GM19467 (cell line): Measurements from ENCODE around the gene TMEM117.
"Not testable (repeated sequence)": the region's sequence is repeated elsewhere in the genome, so short reads cannot be mapped to it uniquely, and the experiment has no call there.

Experiments used
- ATAC-seq: cut with Tn5 transposase; IDR thresholded peaks from one replicate; pipeline ENCODE4 v1.9.1; 2021; ENCODE audit warnings: mild to moderate bottlenecking, moderate library complexity; ENCODE audit not compliant: unreplicated experiment

The TMEM117 gene

DNA sequence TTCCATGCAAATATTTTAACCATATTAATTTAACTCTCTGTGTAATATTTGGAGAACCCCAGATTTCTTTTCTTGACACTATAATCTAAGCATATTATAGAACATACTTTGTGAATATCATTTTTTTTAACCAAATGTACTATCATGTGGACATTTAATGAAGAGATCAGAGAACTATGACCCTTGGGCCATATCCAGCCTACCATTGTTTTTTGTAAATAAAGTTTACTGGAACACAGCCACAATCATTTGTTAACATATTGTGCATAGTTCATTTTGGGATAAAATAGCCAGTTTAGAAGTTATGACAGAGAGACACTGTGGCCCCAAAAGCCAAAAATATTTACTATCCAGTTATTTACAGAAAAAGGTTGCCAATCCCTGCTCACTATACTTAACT, 338.2 kb downstream of the TMEM117 start:
- no peak for ATAC-seq

DNA sequence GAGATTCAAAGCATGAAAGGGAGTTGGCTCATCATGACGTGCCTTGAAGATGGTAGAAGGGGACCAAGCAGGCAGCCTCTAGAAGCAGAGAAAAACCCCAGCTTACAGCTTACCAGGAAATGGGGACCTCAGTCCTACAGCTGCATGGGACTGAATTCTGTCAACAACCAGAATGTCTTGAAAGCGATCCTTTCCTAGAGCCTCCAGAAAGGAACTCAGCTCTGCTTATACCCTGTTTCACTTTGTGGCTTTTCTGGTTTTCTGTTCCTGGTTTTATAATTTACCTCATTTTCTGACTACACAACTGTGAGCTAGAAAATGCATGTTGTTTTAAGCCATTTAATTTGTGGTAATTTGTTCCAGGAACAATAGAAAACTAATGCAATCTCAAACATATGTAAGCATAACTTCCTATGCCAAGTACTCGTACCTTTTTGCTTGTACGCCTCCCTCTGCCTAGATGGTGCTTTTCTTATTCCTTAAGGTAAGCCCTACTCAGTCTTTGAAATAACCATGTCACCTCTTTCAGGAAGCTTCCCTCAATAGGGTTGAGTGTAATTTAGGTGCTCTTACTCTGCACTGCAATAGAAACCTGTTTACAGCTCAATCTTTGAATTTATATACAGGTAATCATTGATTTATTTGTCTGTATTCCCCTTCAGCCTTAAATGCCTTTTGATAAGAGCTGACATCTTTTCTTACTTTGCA, 348.8 kb downstream of the TMEM117 start:
- ATAC-seq: peak; percentile 92

DNA sequence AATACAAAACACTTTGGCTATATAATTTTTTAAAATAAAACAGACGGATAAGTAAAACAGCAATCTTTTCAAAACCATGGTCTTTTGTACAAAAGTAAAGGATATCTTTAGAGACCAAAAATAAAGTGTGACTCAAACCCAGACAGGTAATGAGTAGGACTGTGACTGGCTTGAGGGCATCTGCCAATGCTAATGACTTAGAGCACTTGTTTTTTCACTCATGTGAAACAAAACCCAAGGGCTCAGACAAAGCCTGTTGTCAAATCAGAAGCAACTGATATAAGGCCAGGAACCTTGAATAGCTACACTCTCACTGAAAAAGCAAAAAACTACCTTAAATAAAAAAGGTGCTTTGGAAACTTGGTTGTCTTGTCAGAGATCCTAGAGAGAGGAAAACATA, 357.4 kb downstream of the TMEM117 start:
- peak; percentile 84 for ATAC-seq

DNA sequence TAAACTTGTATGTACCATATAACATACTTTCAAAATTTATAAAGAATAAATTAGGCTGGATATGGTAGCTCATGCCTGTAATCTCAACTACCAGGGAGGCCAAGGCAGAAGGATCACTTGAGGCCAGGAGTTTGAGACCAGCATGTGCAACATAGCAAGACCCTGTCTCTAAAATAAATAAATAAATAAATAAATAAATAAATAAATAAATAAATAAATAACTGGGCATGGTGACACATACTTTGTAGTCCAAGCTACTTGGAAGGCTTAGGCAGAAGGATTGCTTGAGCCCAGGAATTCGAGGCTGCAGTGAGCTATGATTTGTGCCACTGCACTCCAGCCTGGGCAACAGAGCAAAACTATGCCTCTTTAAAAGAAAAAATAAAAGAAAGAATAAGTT, 359.8 kb downstream of the TMEM117 start:
- not testable (repeated sequence) for ATAC-seq

DNA sequence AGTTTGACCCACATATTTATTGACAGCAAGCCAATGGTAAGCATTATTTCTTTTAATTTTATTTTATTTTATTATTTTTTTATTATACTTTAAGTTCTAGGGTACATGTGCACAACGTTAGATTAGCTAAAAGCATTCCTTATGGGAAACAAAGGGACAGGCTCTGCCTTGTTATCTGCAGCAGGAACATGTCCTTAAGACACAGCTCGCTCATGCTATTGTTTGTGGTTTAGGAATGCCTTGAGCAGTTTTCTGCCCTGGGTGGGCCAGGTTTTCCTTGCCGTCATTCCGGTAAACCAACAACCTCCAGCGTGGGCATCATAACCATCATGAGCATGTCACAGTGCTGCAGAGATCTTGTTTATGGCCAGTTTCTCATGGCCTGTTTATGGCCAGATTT, 370.2 kb downstream of the TMEM117 start:
- no peak for ATAC-seq

DNA sequence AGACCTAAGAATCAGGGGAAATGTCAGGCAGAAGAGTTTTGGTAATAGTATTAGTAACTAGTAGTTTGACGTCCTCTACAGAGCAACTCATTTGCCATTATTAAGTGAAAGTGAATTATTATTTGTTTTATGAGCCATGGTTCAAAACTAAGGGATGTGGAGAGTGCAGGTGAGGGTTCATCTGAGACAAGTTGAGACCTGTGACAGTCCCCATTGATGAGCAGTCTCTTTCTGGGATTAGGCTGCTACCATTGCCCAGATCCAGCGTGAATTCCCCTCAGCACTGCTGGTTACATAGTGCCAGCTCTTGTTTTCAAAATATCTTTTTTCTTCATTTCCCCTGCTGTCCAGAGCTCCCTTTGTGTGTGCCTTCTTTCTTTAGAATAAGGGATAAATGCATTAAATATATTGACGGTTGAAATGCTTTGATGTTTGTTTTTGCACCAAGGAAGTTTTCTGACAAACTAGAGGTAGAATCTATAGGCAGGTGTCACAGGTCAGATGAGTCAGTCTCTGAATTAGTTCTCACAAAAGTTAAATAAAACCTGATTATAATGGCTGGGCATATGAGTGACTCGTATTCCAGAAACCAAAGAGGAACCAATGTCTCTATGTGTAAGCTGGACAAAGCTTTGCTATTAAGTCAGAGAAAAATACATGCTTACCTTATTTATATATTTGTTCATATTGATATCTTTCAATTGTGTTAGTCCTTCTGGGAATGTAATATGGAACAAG, 381.4 kb downstream of the TMEM117 start:
- ATAC-seq: no peak

DNA sequence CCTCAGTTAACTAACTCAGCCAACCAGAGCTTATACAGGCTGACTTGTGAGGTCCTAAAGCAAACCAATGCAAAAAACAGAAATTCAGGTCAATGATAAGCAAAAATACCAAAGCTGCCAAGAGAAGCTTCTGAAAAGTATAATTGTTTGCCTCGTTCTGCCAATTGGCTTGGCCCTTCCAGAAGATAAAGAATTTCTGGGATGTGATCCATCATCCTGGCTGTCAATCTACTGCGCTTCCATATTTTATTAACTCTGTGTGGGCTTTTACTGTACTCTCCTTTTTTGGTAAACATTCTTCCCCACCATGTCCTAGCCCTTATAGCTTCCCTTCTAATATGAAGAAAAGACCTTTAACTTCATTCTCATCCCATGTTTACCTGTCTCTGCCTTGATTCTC, 387.9 kb downstream of the TMEM117 start:
- ATAC-seq: no peak

DNA sequence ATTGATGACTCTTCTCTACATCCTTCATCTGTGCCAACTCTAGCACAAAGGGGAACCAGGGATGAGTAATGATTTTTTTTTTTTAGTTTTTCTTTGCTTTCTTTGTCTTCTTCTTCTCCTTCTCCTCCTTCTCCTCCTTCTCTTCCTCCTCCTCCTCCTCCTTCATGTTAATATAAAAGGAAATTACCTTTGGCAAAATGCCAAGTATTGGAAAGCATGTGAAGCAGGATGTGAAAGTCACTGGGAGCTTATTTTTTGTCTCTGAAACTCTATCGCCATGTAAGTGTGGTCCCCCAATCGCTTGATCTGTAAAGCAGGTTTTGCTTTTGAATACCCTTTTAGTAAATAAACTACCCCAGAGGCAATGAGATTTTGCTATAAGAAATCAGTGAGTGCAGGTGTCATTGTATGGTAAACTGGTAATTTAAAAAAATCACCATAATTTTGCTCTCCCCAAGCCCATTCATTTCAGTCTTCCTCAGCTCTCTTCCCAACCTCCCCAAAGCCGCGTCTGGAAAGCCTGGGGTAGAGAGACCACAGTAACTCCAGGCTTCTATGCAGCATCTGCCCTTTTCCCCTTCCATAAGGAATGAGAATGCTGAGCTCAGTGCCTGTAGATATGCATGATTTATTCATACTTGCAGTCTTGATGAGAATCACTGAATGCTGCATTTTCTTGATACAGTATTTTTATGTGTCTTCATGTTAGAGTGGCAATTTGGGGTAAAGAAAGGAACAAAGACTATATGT, 388.7 kb downstream of the TMEM117 start:
- no peak for ATAC-seq

DNA sequence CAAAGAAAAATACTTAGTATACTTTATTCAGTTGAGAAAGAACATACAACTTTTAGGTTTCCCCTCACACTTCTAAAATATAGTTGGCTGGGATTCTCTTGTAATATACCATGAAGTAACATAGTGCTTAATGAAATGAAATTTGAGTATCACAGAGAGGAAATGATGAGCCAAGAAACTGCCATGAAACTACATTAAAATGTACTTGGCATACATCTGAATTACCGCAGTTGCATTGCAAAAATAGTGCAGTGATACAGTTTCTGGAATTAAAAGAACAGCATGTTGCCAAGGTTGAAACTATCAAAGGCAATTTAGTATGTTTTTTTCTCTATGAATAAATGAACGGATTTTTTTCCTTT, 389.2 kb downstream of the TMEM117 start:
- ATAC-seq: no peak

DNA sequence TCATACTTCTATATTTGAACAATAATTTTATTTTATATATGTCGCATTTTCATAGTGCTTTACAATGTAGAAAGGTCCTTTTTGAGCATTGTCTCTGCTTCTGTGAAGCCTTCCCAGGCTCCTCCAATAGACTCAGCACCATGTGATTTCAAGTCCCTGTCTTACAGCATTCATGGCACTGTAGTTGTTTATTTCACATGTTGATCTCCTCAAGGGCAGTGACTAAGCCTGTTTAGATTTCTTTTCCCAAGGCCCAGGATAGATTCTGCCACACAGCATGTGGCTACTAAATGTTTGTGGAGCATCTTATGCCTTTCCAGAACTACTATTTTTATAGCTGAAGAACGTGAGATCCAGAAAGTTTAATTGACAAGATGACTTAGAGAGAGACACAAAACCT, 391.7 kb downstream of the TMEM117 start:
- ATAC-seq: no peak

DNA sequence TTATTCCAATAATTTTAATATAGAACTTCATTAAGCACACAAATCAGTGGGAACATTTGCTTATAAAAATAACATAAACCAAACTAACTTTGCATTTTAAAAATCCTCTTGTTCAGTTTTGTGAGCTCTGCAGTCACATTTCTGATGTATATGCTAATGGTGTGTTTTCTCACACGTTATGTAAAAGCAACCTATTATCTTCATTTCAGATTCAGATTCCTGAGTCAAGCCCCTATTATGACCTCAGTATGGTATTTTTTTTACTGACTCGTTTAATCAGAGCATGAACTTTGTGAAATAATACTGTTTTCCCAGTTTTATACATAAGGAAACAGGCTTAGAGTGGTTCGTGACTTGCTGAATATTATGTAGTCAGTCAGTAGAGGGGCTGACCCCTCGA, 394.0 kb downstream of the TMEM117 start:
- no peak for ATAC-seq

DNA sequence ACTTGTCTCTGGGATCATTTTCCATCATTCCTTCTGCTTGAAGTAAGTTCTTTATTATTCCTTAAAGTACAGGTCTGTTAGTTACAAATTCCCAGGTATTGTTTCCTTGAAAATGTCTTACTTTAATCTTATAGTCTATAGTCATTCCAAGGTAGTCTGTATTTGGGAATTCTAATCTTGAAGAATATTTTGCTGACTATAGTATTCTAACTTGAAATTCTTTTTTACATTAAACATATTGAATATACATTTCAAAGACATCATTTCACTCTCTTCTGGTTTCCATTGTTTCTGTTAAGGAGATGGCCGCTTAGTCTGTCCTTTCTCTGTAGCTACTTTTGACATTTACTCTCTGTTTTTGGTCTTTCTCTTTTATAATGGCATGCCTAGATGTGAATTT, 399.8 kb downstream of the TMEM117 start:
- no peak for ATAC-seq

DNA sequence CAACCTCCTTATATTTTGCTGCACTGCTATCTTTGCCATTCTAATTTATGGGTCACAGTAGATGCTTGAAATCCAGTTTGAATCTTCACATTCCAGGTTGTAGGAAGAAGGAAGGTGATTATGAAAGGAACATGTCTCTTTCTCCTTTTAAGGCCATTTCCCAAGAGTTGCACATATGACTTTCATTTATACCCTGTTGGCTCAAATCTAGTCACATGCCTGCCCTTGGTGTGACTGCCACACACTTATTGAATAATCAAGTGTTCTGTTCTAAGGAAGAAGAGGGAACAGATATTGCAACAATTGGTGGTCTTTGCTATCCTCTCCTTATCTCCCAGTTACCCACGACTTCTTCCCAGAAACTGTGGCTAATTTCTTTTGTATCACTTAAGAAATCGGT, 404.3 kb downstream of the TMEM117 start:
- ATAC-seq: no peak

DNA sequence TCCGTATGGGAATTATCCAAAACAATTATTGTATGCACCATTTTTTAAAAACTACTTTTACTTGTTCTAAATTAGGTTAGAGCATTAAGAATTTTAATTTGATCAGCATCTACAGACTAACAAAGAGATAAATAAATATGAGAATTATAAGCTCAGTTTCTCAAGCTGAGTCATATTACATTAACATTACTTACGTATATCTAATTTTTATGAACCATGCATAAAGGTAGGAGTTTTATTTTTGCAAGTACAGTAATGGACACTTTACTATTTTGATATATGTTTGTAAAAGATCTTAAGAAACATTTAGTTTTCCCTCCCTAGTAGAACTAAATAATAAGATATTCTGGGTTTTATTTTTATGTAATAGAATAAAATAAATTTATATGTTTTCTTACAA, 410.1 kb downstream of the TMEM117 start:
- no peak for ATAC-seq

DNA sequence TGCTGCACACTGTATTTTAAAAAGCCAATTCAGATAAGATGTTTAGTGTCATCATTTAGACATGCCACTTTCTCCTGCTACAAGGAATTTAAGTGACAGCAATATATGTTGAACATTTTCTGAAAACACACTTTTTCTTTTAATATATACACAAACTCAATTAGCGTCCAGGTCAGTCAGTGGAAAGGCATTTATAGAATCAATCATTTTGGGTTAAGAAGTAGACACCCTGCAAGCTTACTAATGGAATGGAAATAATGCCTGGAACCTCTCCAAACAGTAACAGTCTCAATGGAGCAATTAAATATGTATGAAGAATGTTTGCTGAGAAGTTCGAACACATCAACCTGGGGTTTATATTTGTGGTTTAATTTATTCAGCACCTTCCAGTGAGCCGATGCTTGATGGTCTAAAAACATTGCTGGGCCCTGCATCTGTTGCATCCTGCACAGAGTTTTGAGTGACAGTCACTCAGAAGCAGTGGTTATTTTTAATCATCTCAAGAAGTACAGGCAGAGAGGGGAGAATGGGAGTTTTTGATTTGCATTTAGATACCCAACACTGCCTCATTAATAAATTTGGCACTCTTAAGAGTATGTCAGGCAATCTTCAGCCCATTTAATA, 410.7 kb downstream of the TMEM117 start:
- ATAC-seq: no peak

DNA sequence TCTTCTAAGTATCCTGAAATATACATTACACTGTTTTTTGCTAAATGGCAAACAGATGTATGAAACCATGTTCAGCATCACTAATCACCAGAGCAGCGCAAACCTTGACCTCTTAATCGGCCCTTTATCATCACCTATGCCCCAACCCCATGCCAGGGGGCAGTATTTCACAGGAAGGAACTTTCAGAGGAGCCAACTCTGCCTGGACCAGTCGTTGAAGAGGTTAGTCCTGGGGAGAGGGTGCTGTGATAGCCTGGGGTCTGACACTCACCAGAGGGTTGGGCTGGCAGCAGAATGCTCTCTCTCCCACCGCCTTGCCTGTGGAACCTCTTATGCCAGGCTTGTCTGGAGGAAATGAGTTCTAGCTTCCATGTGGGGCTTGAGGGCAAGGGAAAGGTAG, 411.7 kb downstream of the TMEM117 start:
- no peak for ATAC-seq

DNA sequence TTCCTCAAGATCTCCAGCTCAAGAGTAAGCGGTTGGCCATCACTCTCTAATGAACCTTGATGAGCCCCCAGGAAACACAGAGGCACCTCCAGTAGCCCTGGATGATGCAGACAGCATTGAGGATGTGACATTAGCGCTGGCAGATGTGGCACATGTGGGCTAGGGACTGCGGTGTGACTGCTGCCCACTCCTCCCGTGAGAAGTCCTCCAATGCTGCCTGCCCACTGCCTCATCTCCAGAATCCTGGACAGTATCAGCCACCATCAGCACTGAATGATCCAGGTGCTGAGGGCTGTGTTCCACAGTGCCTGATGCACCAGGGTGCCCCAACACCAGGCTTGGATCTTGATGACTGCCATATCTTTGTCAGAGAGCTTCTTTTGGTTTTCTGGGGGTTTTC, 412.6 kb downstream of the TMEM117 start:
- ATAC-seq: no peak

DNA sequence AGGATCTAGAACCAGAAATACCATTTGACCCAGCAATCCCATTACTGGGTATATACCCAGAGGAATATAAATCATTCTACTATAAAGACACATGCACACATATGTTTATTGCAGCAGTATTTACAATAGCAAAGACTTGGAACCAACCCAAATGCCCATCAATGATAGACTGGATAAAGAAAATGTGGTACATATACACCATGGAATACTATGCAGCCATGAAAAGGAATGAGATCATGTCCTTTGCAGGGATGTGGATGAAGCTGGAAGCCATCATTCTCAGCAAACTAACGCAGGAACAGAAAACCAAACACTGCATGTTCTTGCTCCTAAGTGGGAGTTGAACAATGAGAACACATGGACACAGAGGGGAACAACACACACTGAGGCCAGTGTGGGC, 414.6 kb downstream of the TMEM117 start:
- ATAC-seq: not testable (repeated sequence)

DNA sequence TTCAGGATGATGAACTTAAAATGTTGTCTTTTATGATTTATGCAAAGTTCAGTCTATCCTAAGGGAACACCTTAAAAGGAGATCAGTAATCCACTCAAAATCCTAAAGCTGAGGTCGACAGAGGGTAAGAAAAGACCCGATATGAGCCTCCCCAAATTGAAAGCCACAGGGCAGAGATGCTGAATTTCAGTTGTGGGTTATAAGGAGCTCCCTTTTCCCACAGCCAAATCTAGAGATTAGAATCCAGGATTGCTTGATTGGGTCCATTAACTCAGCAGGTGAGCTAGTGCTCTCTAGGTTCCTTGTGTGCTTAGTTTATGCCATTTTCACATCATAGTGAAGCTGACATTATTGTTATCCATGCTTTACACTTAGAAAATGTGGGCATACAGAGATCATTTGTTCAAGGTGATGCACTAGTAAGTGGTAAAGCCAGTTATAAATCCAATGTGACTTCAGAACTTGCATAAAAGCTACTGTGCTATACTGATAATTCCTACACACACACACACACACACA, 417.5 kb downstream of the TMEM117 start:
- no peak for ATAC-seq

DNA sequence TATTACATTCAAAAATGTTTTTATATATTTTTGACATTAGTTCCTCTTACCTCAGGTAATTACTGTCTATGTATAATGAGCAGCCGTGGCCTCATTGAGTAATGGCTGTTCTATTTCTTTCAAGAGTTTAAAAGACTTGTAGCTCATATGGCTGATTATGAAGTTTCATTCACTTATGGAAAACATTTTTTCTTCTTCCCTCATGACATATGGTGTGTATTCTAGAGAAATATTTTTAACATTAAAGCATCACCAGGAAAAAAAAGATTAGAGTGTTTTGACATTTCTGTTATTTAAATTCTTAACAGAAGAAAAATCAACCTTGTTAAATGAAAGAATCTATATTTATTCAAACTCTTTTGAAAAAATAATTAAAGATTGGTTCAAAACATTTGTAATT, 422.4 kb downstream of the TMEM117 start:
- no peak for ATAC-seq

DNA sequence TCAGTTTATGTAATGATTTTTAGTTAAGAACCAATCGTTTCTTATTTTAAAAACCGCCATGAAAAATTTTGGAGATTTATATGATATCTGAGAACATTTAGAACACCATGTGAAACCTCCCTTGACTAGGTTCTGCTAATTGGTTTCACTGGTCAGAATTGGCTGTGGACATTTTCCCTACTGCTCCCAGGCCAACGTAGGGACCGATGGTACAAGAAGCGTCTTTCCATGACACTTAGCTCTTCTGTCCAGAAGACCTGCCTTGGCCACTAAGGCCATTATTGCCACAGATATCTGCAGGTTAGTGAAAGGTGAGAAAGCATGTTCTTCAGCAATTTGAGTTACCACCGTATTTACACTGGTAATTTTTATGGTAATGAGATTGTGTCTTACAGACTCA, 424.0 kb downstream of the TMEM117 start:
- no peak for ATAC-seq
